Choroid plexus epithelial cell (primary cell): ENCODE data around the gene TCP11L2.

Experiments used
- DNase-seq: peaks from one replicate; pipeline ENCODE4 v3.0.0-alpha.2; 2010; ENCODE audit warnings: low read depth
- H3K4me3 ChIP-seq: 2 replicates; pipeline ENCODE4 v1.5.1; 2011; ENCODE audit warnings: low read depth, mild to moderate bottlenecking, control low read depth, low read length, moderate library complexity
- CTCF ChIP-seq: conservative IDR thresholded peaks from 2 replicates; pipeline ENCODE4 v1.5.1; 2011; ENCODE audit warnings: low read depth, mild to moderate bottlenecking, control low read depth, inconsistent platforms, low read length, moderate library complexity

The TCP11L2 gene

GRCh38 chr12:106302401-106303201, at the start of gene TCP11L2:
TSS of gene TCP11L2 (plus strand) at chr12:106302733. CDS start at chr12:106311076, 8,343 bp downstream.
- peak; percentile 81 for DNase-seq

GRCh38 chr12:106254724-106255123, 47.8 kb upstream of the TCP11L2 start:
- H3K4me3 ChIP-seq: no peak overlapping the region
- DNase-seq: peak; percentile 21
- no peak for TF ChIP-seq CTCF

More at GRCh38 chr12:106302401-106303201, at the start of gene TCP11L2:
- peak within 1 kb of the TSS; percentile 92 for H3K4me3 ChIP-seq
- TF ChIP-seq CTCF: no peak

- H3K4me3 ChIP-seq: no peak overlapping the region
- DNase-seq: no peak
- no peak for TF ChIP-seq CTCF
Observed at GRCh38 chr12:106255493-106255892, 47.0 kb upstream of the TCP11L2 start.

- H3K4me3 ChIP-seq: no peak overlapping the region
- DNase-seq: no peak
- no peak for TF ChIP-seq CTCF
Observed at GRCh38 chr12:106255952-106256351, 46.6 kb upstream of the TCP11L2 start.

GRCh38 chr12:106256524-106256923, 46.0 kb upstream of the TCP11L2 start:
- TF ChIP-seq CTCF: no peak
- no peak overlapping the region for H3K4me3 ChIP-seq
- no peak for DNase-seq

- no peak for DNase-seq
- TF ChIP-seq CTCF: no peak
- H3K4me3 ChIP-seq: no peak overlapping the region
Observed at GRCh38 chr12:106258226-106258625, 44.3 kb upstream of the TCP11L2 start.

GRCh38 chr12:106258935-106259334, 43.6 kb upstream of the TCP11L2 start:
- no peak for DNase-seq
- H3K4me3 ChIP-seq: no peak overlapping the region
- TF ChIP-seq CTCF: no peak
